K562 treated with DMSO at 1 percent for 4 hours (cell line): ENCODE results near the gene HMGN2. TPM values are rescaled to one million over a fixed set of nuclear protein-coding genes. Genes with fewer than 3 reads are reported as not detected.

ENCODE experiments used
- total RNA-seq: library from RNA; unstranded; fragments of 300-600 nt; gene quantifications from 2 replicates; pipeline ENCODE4 v1.2.3, GENCODE V29; 2022; ENCODE audit not compliant: insufficient read depth

The HMGN2 gene
- total RNA-seq: 489 and 592 TPM in 2 replicates

GRCh38 chr1:26472320-26472900 is at the start of gene HMGN2:
Gene HMGN2 (plus strand): TSS chr1:26472440. CDS start chr1:26472613, 173 bp downstream.

GRCh38 chr1:26431979-26432695 is 40.1 kb upstream of the HMGN2 start, which contains the start of gene DHDDS:
Gene DHDDS (plus strand): TSS chr1:26432321. CDS start chr1:26432946, 625 bp downstream.

Other genes starting within 250 kb of the HMGN2 start
- 49.6 and 66.7 TPM in 2 replicates for gene CEP85, start 238.2 kb upstream of the HMGN2 start, total RNA-seq
- 136 and 157 TPM in 2 replicates for gene SH3BGRL3, start 192.4 kb upstream of the HMGN2 start, total RNA-seq
- gene UBXN11, start 165.8 kb upstream of the HMGN2 start, total RNA-seq: 17.6 and 19.6 TPM in 2 replicates
- gene CD52, start 154.5 kb upstream of the HMGN2 start, total RNA-seq: 121 and 273 TPM in 2 replicates
- gene CRYBG2, start 118.3 kb upstream of the HMGN2 start, total RNA-seq: 4.5 and 6.0 TPM in 2 replicates
- not detected in 2 replicates for gene ZNF683, start 99.7 kb upstream of the HMGN2 start, total RNA-seq
- not detected in 2 replicates for gene LIN28A, start 61.6 kb upstream of the HMGN2 start, total RNA-seq
- 26.2 and 31.0 TPM in 2 replicates for gene DHDDS, start 40.1 kb upstream of the HMGN2 start, total RNA-seq
- 64.1 and 65.0 TPM in 2 replicates for gene RPS6KA1, start 57.3 kb downstream of the HMGN2 start, total RNA-seq
- 35.2 and 40.5 TPM in 2 replicates for gene ARID1A, start 223.6 kb downstream of the HMGN2 start, total RNA-seq